Left kidney (tissue), 8 donors: Measurements from ENCODE around the gene CDC34. TPM values are rescaled to one million over a fixed set of nuclear protein-coding genes. Genes with fewer than 3 reads are reported as not detected.
A peak's percentile ranks its signal among the peaks of the same experiment; 100 is the strongest.

Experiments
- DNase-seq: peaks from one replicate; pipeline ENCODE4 v3.0.0-alpha.2; 2013
- long read RNA-seq, 8 donors: transcript quantifications; one replicate each; lab custom pipeline, GENCODE V29; 2026
- polyA plus RNA-seq: library from polyadenylated mRNA; unstranded; fragments of 120-200 nt; gene quantifications from one replicate; pipeline ENCODE4 v1.2.1, GENCODE V29; 2013; ENCODE audit not compliant: insufficient read length

Gene CDC34, protein sequence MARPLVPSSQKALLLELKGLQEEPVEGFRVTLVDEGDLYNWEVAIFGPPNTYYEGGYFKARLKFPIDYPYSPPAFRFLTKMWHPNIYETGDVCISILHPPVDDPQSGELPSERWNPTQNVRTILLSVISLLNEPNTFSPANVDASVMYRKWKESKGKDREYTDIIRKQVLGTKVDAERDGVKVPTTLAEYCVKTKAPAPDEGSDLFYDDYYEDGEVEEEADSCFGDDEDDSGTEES
- polyA plus RNA-seq, result 46.2 TPM
- long read RNA-seq, donor 1, transcript CDC34-201 (5 exons, 1,471 nt), result major isoform, 53 of 61 reads
- long read RNA-seq, donor 1, partial matches to known transcripts, result 0 of 61 reads
- long read RNA-seq, donor 1, other reads (novel, unspliced or antisense), result 0 of 61 reads
- long read RNA-seq, donor 2, transcript CDC34-201 (5 exons, 1,471 nt), result major isoform, 26 of 30 reads
- long read RNA-seq, donor 2, partial matches to known transcripts, result 0 of 30 reads
- long read RNA-seq, donor 2, other reads (novel, unspliced or antisense), result 0 of 30 reads
- long read RNA-seq, donor 3, transcript CDC34-201 (5 exons, 1,471 nt), result major isoform, 28 of 31 reads
- long read RNA-seq, donor 3, partial matches to known transcripts, result 0 of 31 reads
- long read RNA-seq, donor 3, other reads (novel, unspliced or antisense), result 0 of 31 reads
- long read RNA-seq, donor 4, partial matches to known transcripts, result 0 of 3 reads
- long read RNA-seq, donor 4, other reads (novel, unspliced or antisense), result 0 of 3 reads
- long read RNA-seq, donor 5, transcript CDC34-201 (5 exons, 1,471 nt), result major isoform, 67 of 69 reads
- long read RNA-seq, donor 5, partial matches to known transcripts, result 0 of 69 reads
- long read RNA-seq, donor 5, other reads (novel, unspliced or antisense), result 0 of 69 reads
- long read RNA-seq, donor 6, transcript CDC34-202 (5 exons, 1,147 nt), result minor isoform, 6 of 81 reads
- long read RNA-seq, donor 6, transcript CDC34-201 (5 exons, 1,471 nt), result major isoform, 63 of 81 reads
- long read RNA-seq, donor 6, partial matches to known transcripts, result 0 of 81 reads
- long read RNA-seq, donor 6, other reads (novel, unspliced or antisense), result 6 of 81 reads
- long read RNA-seq, donor 7, transcript CDC34-201 (5 exons, 1,471 nt), result major isoform, 48 of 77 reads
- long read RNA-seq, donor 7, partial matches to known transcripts, result 27 of 77 reads
- long read RNA-seq, donor 7, other reads (novel, unspliced or antisense), result 0 of 77 reads
- long read RNA-seq, donor 8, transcript CDC34-201 (5 exons, 1,471 nt), result major isoform, 10 of 11 reads
- long read RNA-seq, donor 8, partial matches to known transcripts, result 0 of 11 reads
- long read RNA-seq, donor 8, other reads (novel, unspliced or antisense), result 0 of 11 reads

GRCh38 chr19:531753-532560, at the start of gene CDC34:
CDC34 (plus strand) TSS chr19:531760; CDS start chr19:531932, 172 bp downstream.
- no peak for DNase-seq

GRCh38 chr19:482186-483041, 49.1 kb upstream of the CDC34 start:
- no peak for DNase-seq

GRCh38 chr19:483332-484072, 48.1 kb upstream of the CDC34 start:
- DNase-seq, result no peak

GRCh38 chr19:484494-484893, 47.1 kb upstream of the CDC34 start:
- DNase-seq, result no peak

DNA sequence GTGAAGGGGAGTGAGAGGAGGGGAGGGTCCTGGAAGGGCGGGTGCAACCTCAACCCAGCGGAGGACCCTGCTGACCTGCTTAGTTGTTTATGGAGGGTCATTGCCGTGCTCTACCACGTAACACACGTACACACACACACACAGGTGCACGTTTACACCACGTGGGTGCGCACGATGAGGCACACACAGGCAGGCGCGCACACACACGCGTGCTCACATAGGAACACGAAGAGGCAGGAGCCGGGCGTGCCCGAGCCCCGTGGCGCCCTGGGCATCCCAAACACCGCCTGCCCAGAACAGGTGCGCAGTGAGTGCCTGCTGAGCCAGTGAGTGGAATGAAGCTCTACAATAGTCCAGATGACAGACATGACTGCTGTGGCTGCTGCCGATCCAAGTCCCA, 46.5 kb upstream of the CDC34 start:
- no peak for DNase-seq

GRCh38 chr19:485583-486236, 45.9 kb upstream of the CDC34 start:
- DNase-seq, result no peak

DNA sequence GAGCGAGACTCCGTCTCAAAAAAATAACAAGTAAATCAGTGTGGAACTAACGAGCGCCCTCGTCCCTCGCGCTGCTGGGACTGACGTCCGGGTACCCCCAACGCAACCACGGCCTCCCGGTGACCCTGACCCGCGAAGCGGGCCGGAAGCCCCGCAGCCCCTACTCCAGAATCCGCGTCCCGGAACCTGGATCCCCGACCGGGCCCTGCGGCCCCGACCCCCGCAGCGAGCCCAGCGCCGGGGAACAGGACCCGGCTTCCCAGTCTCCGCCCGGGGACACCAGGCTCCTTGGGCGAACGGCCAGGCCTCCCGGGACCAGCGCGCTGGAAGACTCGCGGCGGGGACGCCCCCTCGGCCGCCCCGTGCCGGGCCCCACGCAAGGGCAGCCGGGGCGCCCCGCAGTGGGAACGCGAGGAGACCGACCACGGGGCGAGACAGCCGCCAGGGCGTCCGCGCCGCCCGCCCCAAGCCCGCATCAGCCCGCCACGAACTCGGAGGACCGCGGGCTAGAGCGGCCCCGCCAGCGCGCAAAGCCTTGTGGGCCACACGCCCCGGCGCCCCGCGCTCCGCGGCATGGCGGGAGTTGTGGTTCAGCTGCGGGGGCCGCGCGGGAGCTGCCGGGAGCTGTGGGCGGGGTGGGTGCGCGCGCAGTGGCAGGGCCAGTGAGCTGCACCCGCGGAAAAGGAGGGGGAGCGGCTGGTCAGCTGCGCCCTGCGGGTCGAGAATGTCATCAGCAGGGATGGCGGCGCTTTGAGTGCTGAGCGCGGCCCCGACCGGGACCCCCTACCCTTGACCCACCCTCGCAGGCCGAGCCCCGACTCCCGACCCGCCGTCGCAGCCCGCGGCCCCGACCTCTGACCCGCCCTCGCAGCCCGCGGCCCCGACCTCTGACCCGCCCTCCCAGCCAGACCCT, 42.8 kb upstream of the CDC34 start:
- DNase-seq, result peak; percentile 93

GRCh38 chr19:489418-490196, 42.0 kb upstream of the CDC34 start:
- no peak for DNase-seq

GRCh38 chr19:491146-491741, 40.3 kb upstream of the CDC34 start:
- DNase-seq, result no peak

GRCh38 chr19:492091-492531, 39.4 kb upstream of the CDC34 start:
- DNase-seq, result no peak

GRCh38 chr19:493391-494170, 38.0 kb upstream of the CDC34 start:
- no peak for DNase-seq

- no peak for DNase-seq
Observed at GRCh38 chr19:494171-495080, 37.1 kb upstream of the CDC34 start.

DNA sequence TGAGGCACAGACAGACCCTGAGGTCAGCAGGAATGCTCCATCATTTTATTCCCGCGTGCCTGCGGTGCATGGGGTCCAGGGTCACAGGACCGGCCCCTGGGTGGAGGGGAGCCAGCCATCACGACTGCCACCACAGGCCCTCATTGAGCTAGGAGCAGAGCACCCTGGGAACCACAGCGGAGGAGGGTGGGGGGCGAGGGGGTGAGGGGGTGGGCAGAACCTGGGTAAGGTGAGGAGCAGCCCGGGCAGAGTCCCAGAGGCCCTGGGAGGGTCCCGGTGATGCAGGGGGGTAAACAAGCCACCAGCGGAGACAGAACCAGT, 36.5 kb upstream of the CDC34 start:
- DNase-seq, result no peak

- DNase-seq, result no peak
Observed at GRCh38 chr19:495402-496111, 36.0 kb upstream of the CDC34 start.
